Astrocyte of the cerebellum (primary cell): Measurements from ENCODE around the gene ZNF14.
"Not testable (repeated sequence)": the region's sequence is repeated elsewhere in the genome, so short reads cannot be mapped to it uniquely, and the experiment has no call there.

ENCODE experiments used
- DNase-seq: peaks from one replicate; pipeline ENCODE4 v3.0.0-alpha.2; 2011; ENCODE audit warnings: low read depth
- H3K4me3 ChIP-seq: 2 replicates; pipeline ENCODE4 v1.5.1; 2011; ENCODE audit warnings: mild to moderate bottlenecking, low read depth, low read length, moderate library complexity
- CTCF ChIP-seq: IDR thresholded peaks from 2 replicates; pipeline ENCODE4 v1.5.1; 2012; ENCODE audit warnings: low read length, low read depth, moderate library complexity, mild to moderate bottlenecking; ENCODE audit errors: missing control alignments
- in situ Hi-C: cut with HindIII; loops from 2 replicates; pipeline ENCODE4 v1.10.0; 2017; ENCODE audit warnings: low sequenced_read_pairs

Gene ZNF14

GRCh38 chr19:19704836-19705235, 28.1 kb downstream of the ZNF14 start:
- in situ Hi-C loops: no loop called here
- DNase-seq: no peak
- no peak for TF ChIP-seq CTCF
- no peak overlapping the region for H3K4me3 ChIP-seq

GRCh38 chr19:19700493-19700892, 32.4 kb downstream of the ZNF14 start:
- H3K4me3 ChIP-seq, DNase-seq, in situ Hi-C loops: not testable (repeated sequence)

GRCh38 chr19:19697589-19697988, 35.3 kb downstream of the ZNF14 start:
- in situ Hi-C loops: no loop called here
- DNase-seq: no peak
- H3K4me3 ChIP-seq: no peak overlapping the region
- no peak for TF ChIP-seq CTCF

- TF ChIP-seq CTCF: no peak
- H3K4me3 ChIP-seq: no peak overlapping the region
- DNase-seq: no peak
- in situ Hi-C loops: no loop called here
Observed at GRCh38 chr19:19696386-19696785, 36.5 kb downstream of the ZNF14 start.

GRCh38 chr19:19691683-19692082, 41.2 kb downstream of the ZNF14 start:
- H3K4me3 ChIP-seq: no peak overlapping the region
- TF ChIP-seq CTCF: no peak
- DNase-seq: no peak
- in situ Hi-C loops: no loop called here

- in situ Hi-C loops: not testable (repeated sequence)
Observed at GRCh38 chr19:19689023-19689422, 43.9 kb downstream of the ZNF14 start.

GRCh38 chr19:19687090-19687489, 45.8 kb downstream of the ZNF14 start:
- TF ChIP-seq CTCF: no peak
- no peak for DNase-seq
- no peak overlapping the region for H3K4me3 ChIP-seq
- in situ Hi-C loops: no loop called here

More at GRCh38 chr19:19689023-19689422, 43.9 kb downstream of the ZNF14 start:
- H3K4me3 ChIP-seq, DNase-seq: not testable (repeated sequence)

- no peak overlapping the region for H3K4me3 ChIP-seq
- in situ Hi-C loops: no loop called here
- TF ChIP-seq CTCF: no peak
- no peak for DNase-seq
Observed at GRCh38 chr19:19686580-19686979, 46.3 kb downstream of the ZNF14 start.

GRCh38 chr19:19686119-19686518, 46.8 kb downstream of the ZNF14 start:
- DNase-seq, in situ Hi-C loops, H3K4me3 ChIP-seq: not testable (repeated sequence)
